NB4 (cell line): Measurements from ENCODE around the gene DOCK3.
"Not testable (repeated sequence)": the region's sequence is repeated elsewhere in the genome, so short reads cannot be mapped to it uniquely, and the experiment has no call there.

ENCODE experiments used
- DNase-seq: peaks from one replicate; pipeline ENCODE4 v3.0.0; 2010; ENCODE audit warnings: low read depth
- H3K4me3 ChIP-seq: one replicate; pipeline ENCODE4 v1.5.1; 2011; ENCODE audit warnings: mild to moderate bottlenecking, low read depth, low read length, moderate library complexity
- CTCF ChIP-seq: IDR thresholded peaks from one replicate; pipeline ENCODE4 v1.5.1; 2012; ENCODE audit warnings: low read depth, low read length
- MAX ChIP-seq: IDR thresholded peaks from 2 replicates; pipeline ENCODE4 v1.6.1; 2011; ENCODE audit warnings: low read depth, low read length
- MYC ChIP-seq: IDR thresholded peaks from 2 replicates; pipeline ENCODE4 v1.6.1; 2011; ENCODE audit warnings: low read depth, low read length
- POLR2A ChIP-seq: IDR thresholded peaks from 2 replicates; pipeline ENCODE4 v1.6.1; 2011; ENCODE audit warnings: mild to moderate bottlenecking; ENCODE audit not compliant: insufficient read length; ENCODE audit errors: extremely low read depth

DOCK3 gene

GRCh38 chr3:51191768-51192167 lies 517.0 kb downstream of the DOCK3 start:
- no peak overlapping the region for H3K4me3 ChIP-seq
- no peak for DNase-seq
- no peak for TF ChIP-seq MAX
- no peak for TF ChIP-seq POLR2A
- TF ChIP-seq CTCF: no peak
- TF ChIP-seq MYC: no peak

- DNase-seq: no peak
- no peak overlapping the region for H3K4me3 ChIP-seq
- no peak for TF ChIP-seq POLR2A
- TF ChIP-seq MYC: no peak
- no peak for TF ChIP-seq MAX
- TF ChIP-seq CTCF: no peak
Measured at GRCh38 chr3:51198477-51198876, 523.8 kb downstream of the DOCK3 start.

GRCh38 chr3:51199296-51199695 lies 524.6 kb downstream of the DOCK3 start:
- not testable (repeated sequence) for DNase-seq

GRCh38 chr3:51216291-51216690 lies 541.6 kb downstream of the DOCK3 start:
- TF ChIP-seq POLR2A: no peak
- TF ChIP-seq MYC: no peak
- TF ChIP-seq CTCF: no peak
- no peak for TF ChIP-seq MAX
- DNase-seq: no peak
- H3K4me3 ChIP-seq: no peak overlapping the region

More at GRCh38 chr3:51199296-51199695, 524.6 kb downstream of the DOCK3 start:
- H3K4me3 ChIP-seq: not testable (repeated sequence)

- DNase-seq: no peak
- TF ChIP-seq MYC: no peak
- no peak for TF ChIP-seq MAX
- TF ChIP-seq CTCF: no peak
- TF ChIP-seq POLR2A: no peak
- no peak overlapping the region for H3K4me3 ChIP-seq
Measured at GRCh38 chr3:51221959-51222358, 547.2 kb downstream of the DOCK3 start.

GRCh38 chr3:51224283-51224682 lies 549.6 kb downstream of the DOCK3 start:
- TF ChIP-seq CTCF (no peak), MAX (no peak), POLR2A (no peak), MYC (no peak)
- no peak for DNase-seq
- H3K4me3 ChIP-seq: no peak overlapping the region
